ENCODE measurements around the gene CD82. TPM values are rescaled to one million over a fixed set of nuclear protein-coding genes. Genes with fewer than 3 reads are reported as not detected.

Gene CD82
- polyA plus RNA-seq, 1 of the 3 experiments (the other 2 are of a cell fraction) = 39.2 TPM

GRCh38 chr11:44658506-44658850 is 93.0 kb downstream of the CD82 start (continued):
- TF ChIP-seq TAF1 (IDR thresholded peaks at IDR 0.05; ENCODE audit: borderline replicate concordance, low read depth, low read length) = no peak
- peak; percentile 22; the same call in 1 of the 2 replicates for TF ChIP-seq RCOR1 (IDR thresholded peaks at IDR 0.05; ENCODE audit: low read length)
- no peak for TF ChIP-seq NFIC (IDR thresholded peaks at IDR 0.05; ENCODE audit: borderline replicate concordance)
- no peak for TF ChIP-seq USF1 (IDR thresholded peaks at IDR 0.05; ENCODE audit: borderline replicate concordance, low read depth)
- peak; percentile 74 for TF ChIP-seq GATA2 (CRISPR knock-in tag; IDR thresholded peaks at IDR 0.05)
- TF ChIP-seq SIN3A (IDR thresholded peaks at IDR 0.05; ENCODE audit: borderline replicate concordance, low read depth, low read length) = no peak
- no peak for TF ChIP-seq REST (IDR thresholded peaks at IDR 0.05; ENCODE audit: low read depth, low read length)
- TF ChIP-seq MEF2A (IDR thresholded peaks at IDR 0.05; ENCODE audit: borderline replicate concordance, low read depth) = no peak
- TF ChIP-seq ZBTB33 (IDR thresholded peaks at IDR 0.05; ENCODE audit: borderline replicate concordance, low read depth) = no peak

- Histone ChIP-seq H3K79me2 (ENCODE audit: insufficient read depth) (no peaks in the 10 kb centered on the region), H3K27ac (ENCODE audit: low read depth in 2 of 2, low read length in 1 of 2) (no peak overlapping the region), H3K9me2 (no peaks in the 10 kb centered on the region), H3K9me3 (no peaks in the 10 kb centered on the region), H3F3A (replicated peaks; ENCODE audit: insufficient read depth) (no peaks in the 10 kb centered on the region), H3K4me3 (ENCODE audit: low read depth in 2 of 2, low read length in 1 of 2) (no peak overlapping the region), H2AFZ (ENCODE audit: low read depth) (no peak overlapping the region), H3K4me2 (no peak overlapping the region), H4K20me1 (ENCODE audit: insufficient read depth) (no peaks in the 10 kb centered on the region), H3K36me3 (replicated peaks in 1 of 2; ENCODE audit: control insufficient read depth in 1 of 2, insufficient read depth in 2 of 2, low read length in 1 of 2) (no peaks in the 10 kb centered on the region), H3K27me3 (ENCODE audit: insufficient read depth) (no peaks in the 10 kb centered on the region; the same call in 1 of the 2 replicates), H3K4me1 (ENCODE audit: control insufficient read depth in 1 of 2, insufficient read depth in 2 of 2, low read depth in 1 of 2, low read length in 1 of 2) (peaks cover 0 to 14% of the 10 kb centered on the region in 2 experiments; a peak in 1 of 4 replicates), H3K9ac (no peak overlapping the region)
- DNase-seq = peak; percentile 42
- TF ChIP-seq JUND (IDR thresholded peaks at IDR 0.05) = no peak
- TF ChIP-seq MAX (IDR thresholded peaks at IDR 0.05; ENCODE audit: low read depth) = no peak
- TF ChIP-seq ZBTB33 (IDR thresholded peaks at IDR 0.05; ENCODE audit: borderline replicate concordance, low read depth) = no peak
- TF ChIP-seq EP300 (IDR thresholded peaks at IDR 0.05; ENCODE audit: borderline replicate concordance in 1 of 2, low read depth in 1 of 2, low read length in 1 of 2) = no peak
- no peak for TF ChIP-seq USF1 (IDR thresholded peaks at IDR 0.05; ENCODE audit: borderline replicate concordance, low read depth)
- no peak for TF ChIP-seq EZH2phosphoT487 (IDR thresholded peaks at IDR 0.05; ENCODE audit: borderline replicate concordance, low read depth)
- no peak for TF ChIP-seq USF2 (IDR thresholded peaks at IDR 0.05; ENCODE audit: borderline replicate concordance, low read depth, low read length)
- no peak for TF ChIP-seq POLR2AphosphoS5 (IDR thresholded peaks at IDR 0.05; ENCODE audit: low read depth, low read length)
- ChIA-PET CTCF (interaction anchor here (0.8 to 2.3 kb wide), 2 partner anchors 9 to 34 kb away, joined by 3 to 5 read pairs; no protein-coding TSS in a partner anchor), POLR2A (interaction anchor here (1.5 kb wide), 1 partner anchor 32 kb away, joined by 3 read pairs; no protein-coding TSS in a partner anchor)
- WGBS (ENCODE audit: low lambda C conversion rate) = 43% methylated on average over 3 of the region's 4 CpGs
Observed at GRCh38 chr11:44659641-44660040, 94.2 kb downstream of the CD82 start.
